Right lobe of liver (tissue), 6 donors: ENCODE results near the gene CCL7. TPM values are rescaled to one million over a fixed set of nuclear protein-coding genes. Genes with fewer than 3 reads are reported as not detected.

Source experiments
- ATAC-seq, 4 donors: fragments of 200-7000 bp; cut with Tn5 transposase; one replicate each; pipeline ENCODE4 v1.9.1; 2020; ENCODE audit warnings: mild to moderate bottlenecking in 4 of 4, moderate library complexity in 4 of 4
- DNase-seq, 3 donors: peaks; one replicate each; pipeline ENCODE4 v3.0.0-alpha.2; 2020
- H3K27ac ChIP-seq, 3 donors: fragments of 200-600 bp; one replicate each; pipeline ENCODE4 v1.8.0; 2022
- H3K27me3 ChIP-seq, 2 donors: fragments of 200-600 bp; one replicate each; pipeline ENCODE4 v1.8.0; 2022
- H3K36me3 ChIP-seq, 4 donors: fragments of 200-600 bp; sonication (generic) in 1 of 4; one replicate each; pipeline versions ENCODE4 v1.5.1 to v1.8.0; 2017 to 2022; ENCODE audit warnings: control low read depth in 1 of 4
- H3K4me1 ChIP-seq, 4 donors: fragments of 200-600 bp; sonication (generic) in 1 of 4; one replicate each; pipeline versions ENCODE4 v1.5.1 to v1.8.0; 2017 to 2022; ENCODE audit warnings: control low read depth in 1 of 4
- H3K4me3 ChIP-seq, 3 donors: fragments of 200-600 bp; one replicate each; pipeline ENCODE4 v1.8.0; 2022
- H3K9me3 ChIP-seq, 4 donors: fragments of 200-600 bp; sonication (generic) in 1 of 4; one replicate each; pipeline versions ENCODE4 v1.5.1 to v1.8.0; 2017 to 2022; ENCODE audit warnings: control low read depth in 1 of 4
- CTCF ChIP-seq, 4 donors: fragments of 200-600 bp in 3 of 4; fragments of 450-650 bp in 1 of 4; IDR thresholded peaks; one replicate each; pipeline versions ENCODE4 v1.5.1 to v1.8.0; 2016 to 2022; ENCODE audit warnings: antibody characterized with exemption in 4 of 4, mild to moderate bottlenecking in 2 of 4
- POLR2A ChIP-seq: fragments of 450-650 bp; IDR thresholded peaks from one replicate; pipeline ENCODE4 v1.6.1; 2017; ENCODE audit warnings: antibody characterized with exemption, mild to moderate bottlenecking
- WGBS: methylation state at CpG from one replicate; pipeline ENCODE4 v1.1.6; 2018; ENCODE audit warnings: low coverage, low lambda C conversion rate; ENCODE audit not compliant: insufficient coverage; ENCODE audit errors: missing lambda C conversion rate; 5-methylcytosine and 5-hydroxymethylcytosine counted together
- intact Hi-C, 2 donors: fragments of 100-400 bp; cut with DNase I; formaldehyde crosslinking; loops; one replicate each; pipeline versions ENCODE4 v1.11.2 to v1.14.1; 2022
- total RNA-seq, 6 experiments: library from RNA; depleted of rRNA in 2 of 6; stranded (reverse); fragments of >200 nt in 2 of 6; fragmentation: NEBNext Ultra II Directional in 3 of 6; extraction: Animal tissue kit (Norgen Biotek cat#: 25700) in 3 of 6; gene quantifications; one replicate each; pipeline versions ENCODE4 v1.1.0 to v1.2.4, GENCODE V29; 2016 to 2023
- donor health status: DM: no; HTN: yes; CAD: no.
- donor health status: DM: no; HTN: no; CAD: no.
- donor health status: DM: no; HTN: no; CAD: no.
- donor health status: DM: no; HTN: yes; CAD: no.
- donor health status: DM: no; HTN: yes; CAD: no.

Gene CCL7
- total RNA-seq, 6 experiments from 2014 or later: not detected

DNA sequence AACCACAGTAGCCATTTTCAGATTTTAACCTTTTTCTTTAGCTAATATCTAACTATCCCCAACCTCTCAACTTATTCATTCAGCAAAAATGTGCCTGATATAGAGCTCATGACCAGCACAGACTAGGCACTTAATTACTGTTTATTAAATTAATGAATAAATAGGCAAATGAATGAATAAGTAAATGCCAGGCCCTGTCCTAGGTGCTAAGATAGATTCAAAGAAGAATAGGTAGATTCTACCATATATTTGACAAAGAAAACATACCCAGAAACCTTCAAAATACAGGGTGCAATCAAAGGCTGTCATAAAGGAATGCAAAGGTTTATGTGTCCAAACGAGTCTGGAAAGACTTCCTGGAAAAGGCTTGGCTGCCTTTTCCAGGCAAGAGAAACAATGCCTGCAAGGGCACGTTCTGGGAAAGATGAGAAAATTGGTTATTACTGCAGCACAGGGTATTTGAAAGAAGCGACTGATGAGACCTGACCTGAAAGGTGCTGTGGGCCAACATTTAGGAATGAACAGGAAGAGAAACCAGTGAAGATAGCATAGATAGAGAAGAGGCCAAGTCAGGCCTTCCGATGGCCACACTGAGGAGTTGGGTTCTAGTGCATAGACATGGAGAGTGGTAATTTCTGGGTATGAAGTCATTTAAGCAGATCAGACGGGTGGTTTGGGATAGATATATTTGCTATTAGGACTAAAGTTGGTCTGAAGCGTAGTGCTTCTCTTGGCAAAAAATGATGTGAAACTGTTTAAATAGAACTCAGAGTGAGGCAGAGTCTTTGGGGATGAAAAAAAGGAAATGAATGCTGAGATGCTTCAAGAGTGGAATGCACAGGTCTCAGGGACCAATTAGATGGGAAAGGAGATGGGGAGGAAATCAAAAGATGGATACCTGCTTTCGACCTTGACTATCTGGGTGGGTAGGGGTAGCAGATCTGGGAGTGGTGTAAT is 26.4 kb upstream of the CCL7 start:
- Histone ChIP-seq H3K27me3 (no peaks in the 10 kb centered on the region), H3K36me3 (no peaks in the 10 kb centered on the region), H3K9me3 (no peaks in the 10 kb centered on the region), H3K4me1 (peaks cover 0 to 16% (median 0%) of the 10 kb centered on the region in 4 donors), H3K4me3 (no peak overlapping the region), H3K27ac (peak overlapping the region in 1 of 3 donors; percentile 18)
- intact Hi-C loops: no loop called here
- peak in 1 of 4 donors; percentile 13 for ATAC-seq
- WGBS: 59% methylated on average over 7 of the region's 7 CpGs
- TF ChIP-seq POLR2A: no peak
- no peak for TF ChIP-seq CTCF (IDR thresholded peaks at IDR 0.05)
- no peak for DNase-seq

DNA sequence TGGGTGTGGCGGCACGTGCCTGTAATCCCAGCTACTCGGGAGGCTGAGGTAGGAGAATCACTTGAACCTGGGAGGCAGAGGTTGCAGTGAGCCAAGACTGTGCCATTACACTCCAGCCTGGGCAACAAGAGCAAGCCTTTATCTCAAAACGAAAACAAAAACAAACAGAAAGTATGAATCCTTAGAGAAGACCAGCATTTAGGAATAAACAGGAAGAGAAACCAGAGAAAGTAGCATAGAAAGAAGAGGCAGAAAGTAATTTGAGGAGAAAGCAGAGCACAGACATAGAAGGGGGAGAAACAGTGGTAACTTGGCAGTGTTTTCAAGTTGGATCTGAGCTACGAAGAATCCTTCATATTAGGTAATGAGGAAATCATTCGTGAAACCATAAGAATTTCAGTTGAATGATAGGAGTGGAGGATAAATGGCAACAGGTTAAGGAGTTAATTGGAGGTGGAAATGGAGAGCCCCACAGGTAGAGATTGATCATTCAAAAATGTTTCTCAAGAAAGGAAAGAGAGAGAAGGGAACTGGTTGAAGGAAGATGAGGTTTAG is 24.6 kb upstream of the CCL7 start:
- Histone ChIP-seq H3K4me3 (no peak overlapping the region), H3K27me3 (no peaks in the 10 kb centered on the region), H3K9me3 (no peaks in the 10 kb centered on the region), H3K36me3 (no peaks in the 10 kb centered on the region), H3K4me1 (peaks cover 0 to 16% (median 0%) of the 10 kb centered on the region in 4 donors), H3K27ac (no peak overlapping the region)
- ATAC-seq (no peak), DNase-seq (no peak)
- WGBS: 38% methylated on average over 3 of the region's 6 CpGs
- no peak for TF ChIP-seq POLR2A
- no peak for TF ChIP-seq CTCF (IDR thresholded peaks at IDR 0.05)
- intact Hi-C loops: no loop called here

DNA sequence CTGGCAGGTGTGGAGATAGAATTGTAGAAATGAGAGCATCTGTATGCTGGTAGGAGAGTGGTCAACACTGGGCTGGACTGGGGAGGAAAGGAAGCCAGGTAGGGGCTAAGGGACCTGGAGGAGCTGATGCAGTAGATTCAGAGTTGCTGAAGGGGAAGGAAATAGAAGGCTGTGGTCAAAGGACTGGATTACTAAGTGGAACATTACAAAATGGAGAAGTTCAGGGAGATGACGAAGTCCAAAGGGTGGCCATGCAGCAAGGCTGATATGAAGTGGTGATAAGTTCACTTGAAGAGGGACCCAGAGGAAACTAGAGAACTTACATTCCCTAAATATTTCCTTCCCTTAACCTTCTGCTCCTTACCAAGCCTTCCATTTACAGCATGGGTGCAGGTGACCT is 23.6 kb upstream of the CCL7 start:
- no peaks in the 10 kb centered on the region for H3K36me3 ChIP-seq
- DNase-seq (no peak), ATAC-seq (peak; percentile 27 to 59 (median 53))
- WGBS: 46% methylated on average over 1 of the region's 1 CpG
- H3K27me3 ChIP-seq: no peaks in the 10 kb centered on the region
- H3K4me1 ChIP-seq: peaks cover 0 to 15% (median 0%) of the 10 kb centered on the region in 4 donors
- intact Hi-C loops: no loop called here
- TF ChIP-seq POLR2A (no peak), CTCF (IDR thresholded peaks at IDR 0.05) (no peak)
- no peak overlapping the region for H3K27ac ChIP-seq
- no peaks in the 10 kb centered on the region for H3K9me3 ChIP-seq
- no peak overlapping the region for H3K4me3 ChIP-seq

DNA sequence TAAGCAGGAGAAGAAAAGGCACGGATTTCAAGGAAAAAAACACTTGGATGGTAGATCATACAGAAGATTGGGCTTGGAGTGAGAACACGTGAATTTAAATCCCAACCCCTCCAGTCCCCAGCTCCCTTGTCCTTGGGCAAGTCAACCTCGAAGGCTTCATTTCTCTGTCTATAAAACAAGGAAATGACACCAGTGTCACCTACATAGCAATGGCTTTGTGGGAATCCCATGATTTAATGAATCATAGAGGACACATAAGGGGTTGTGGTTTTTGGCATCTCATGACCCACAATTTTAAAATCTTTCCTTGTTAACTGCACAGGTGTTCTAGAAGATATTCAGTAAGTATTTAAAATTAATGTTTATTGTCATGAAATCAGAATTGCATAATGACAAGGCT is 23.1 kb upstream of the CCL7 start:
- WGBS: 37% methylated on average over 3 of the region's 3 CpGs
- TF ChIP-seq POLR2A (no peak), CTCF (IDR thresholded peaks at IDR 0.05) (no peak)

More for the DNA sequence above, 23.1 kb upstream of the CCL7 start:
- H3K36me3 ChIP-seq: no peaks in the 10 kb centered on the region
- H3K4me3 ChIP-seq: no peak overlapping the region
- H3K27me3 ChIP-seq: no peaks in the 10 kb centered on the region
- intact Hi-C loops: no loop called here
- no peak overlapping the region for H3K27ac ChIP-seq
- DNase-seq (no peak), ATAC-seq (peak in 1 of 4 donors; percentile 12)
- no peaks in the 10 kb centered on the region for H3K9me3 ChIP-seq
- H3K4me1 ChIP-seq: peaks cover 0 to 10% (median 0%) of the 10 kb centered on the region in 4 donors
